Transverse colon (tissue), 4 donors: ENCODE measurements around the gene P3H2. TPM values are rescaled to one million over a fixed set of nuclear protein-coding genes. Genes with fewer than 3 reads are reported as not detected.

Experiments used
- DNase-seq: peaks from one replicate; pipeline ENCODE4 v3.0.0-alpha.2; 2019
- H3K27ac ChIP-seq, 4 donors: fragments of 200-600 bp; sonication (generic); 2 replicates each; pipeline ENCODE4 v1.5.1; 2016 to 2018; ENCODE audit warnings: inconsistent platforms in 4 of 4
- H3K27me3 ChIP-seq: fragments of 200-600 bp; sonication (generic); 2 replicates; pipeline ENCODE4 v1.5.1; 2017; ENCODE audit warnings: inconsistent platforms
- H3K36me3 ChIP-seq, 4 donors: fragments of 200-600 bp; sonication (generic); 2 replicates each; pipeline ENCODE4 v1.5.1; 2017 to 2019; ENCODE audit warnings: inconsistent platforms in 4 of 4
- H3K4me1 ChIP-seq, 4 donors: fragments of 200-600 bp; sonication (generic); 2 replicates each; pipeline ENCODE4 v1.5.1; 2017 to 2020; ENCODE audit warnings: inconsistent platforms in 4 of 4
- H3K4me3 ChIP-seq, 4 donors: fragments of 200-600 bp; sonication (generic); 1 replicate in 1 of 4; 2 replicates in 3 of 4; pipeline versions ENCODE4 v1.5.1 to v1.6.1; 2017 to 2019; ENCODE audit warnings: inconsistent platforms in 4 of 4
- H3K9me3 ChIP-seq, 2 donors: fragments of 200-600 bp; sonication (generic); 2 replicates each; pipeline ENCODE4 v1.5.1; 2017 to 2019; ENCODE audit warnings: inconsistent platforms in 2 of 2
- CTCF ChIP-seq, 5 experiments: fragments of 200-600 bp in 3 of 5; fragments of 450-650 bp in 2 of 5; sonication (generic) in 3 of 5; IDR thresholded peaks; 1 replicate in 2 of 5; 2 replicates in 3 of 5; pipeline ENCODE4 v1.5.1; 2016 to 2017; ENCODE audit warnings: antibody characterized with exemption in 5 of 5, inconsistent platforms in 3 of 5, mild to moderate bottlenecking in 2 of 5, moderate library complexity in 1 of 5
- EP300 ChIP-seq: sonication (generic); formaldehyde crosslinking; IDR thresholded peaks from one replicate; pipeline ENCODE4 v1.6.1; 2017; ENCODE audit warnings: antibody characterized with exemption, low read depth
- POLR2A ChIP-seq: fragments of 450-650 bp; IDR thresholded peaks from one replicate; pipeline ENCODE4 v1.6.1; 2016; ENCODE audit warnings: antibody characterized with exemption, mild to moderate bottlenecking, moderate library complexity
- POLR2AphosphoS5 ChIP-seq, 3 donors: sonication (generic); formaldehyde crosslinking; IDR thresholded peaks; one replicate each; pipeline ENCODE4 v1.6.1; 2016; ENCODE audit warnings: antibody characterized with exemption in 3 of 3
- WGBS, 2 donors: methylation state at CpG; one replicate each; pipeline ENCODE4 v1.1.5; 2018; ENCODE audit warnings: low coverage in 1 of 2; 5-methylcytosine and 5-hydroxymethylcytosine counted together
- in situ Hi-C, 4 donors: fragments of 200-750 bp; cut with MboI; loops; one replicate each; pipeline versions ENCODE4 v1.15.0 to v1.15.1; 2017; ENCODE audit warnings: low sequenced_read_pairs in 3 of 4, low pct_ligation_motif_present in 1 of 4, low pct_unique_long_range_greater_than_20kb in 1 of 4
- intact Hi-C: fragments of 100-400 bp; cut with DNase I; formaldehyde crosslinking; loops from one replicate; pipeline ENCODE4 v1.15.1; 2023; ENCODE audit warnings: low total_unique reads
- total RNA-seq, 4 donors: library from RNA; depleted of rRNA; stranded (reverse); fragments of >200 nt; gene quantifications; one replicate each; pipeline ENCODE4 v1.1.0, GENCODE V29; 2016

The P3H2 gene
- total RNA-seq, 4 donors from 2014 or later, result 26.6 to 153 (median 54.3) TPM

DNA sequence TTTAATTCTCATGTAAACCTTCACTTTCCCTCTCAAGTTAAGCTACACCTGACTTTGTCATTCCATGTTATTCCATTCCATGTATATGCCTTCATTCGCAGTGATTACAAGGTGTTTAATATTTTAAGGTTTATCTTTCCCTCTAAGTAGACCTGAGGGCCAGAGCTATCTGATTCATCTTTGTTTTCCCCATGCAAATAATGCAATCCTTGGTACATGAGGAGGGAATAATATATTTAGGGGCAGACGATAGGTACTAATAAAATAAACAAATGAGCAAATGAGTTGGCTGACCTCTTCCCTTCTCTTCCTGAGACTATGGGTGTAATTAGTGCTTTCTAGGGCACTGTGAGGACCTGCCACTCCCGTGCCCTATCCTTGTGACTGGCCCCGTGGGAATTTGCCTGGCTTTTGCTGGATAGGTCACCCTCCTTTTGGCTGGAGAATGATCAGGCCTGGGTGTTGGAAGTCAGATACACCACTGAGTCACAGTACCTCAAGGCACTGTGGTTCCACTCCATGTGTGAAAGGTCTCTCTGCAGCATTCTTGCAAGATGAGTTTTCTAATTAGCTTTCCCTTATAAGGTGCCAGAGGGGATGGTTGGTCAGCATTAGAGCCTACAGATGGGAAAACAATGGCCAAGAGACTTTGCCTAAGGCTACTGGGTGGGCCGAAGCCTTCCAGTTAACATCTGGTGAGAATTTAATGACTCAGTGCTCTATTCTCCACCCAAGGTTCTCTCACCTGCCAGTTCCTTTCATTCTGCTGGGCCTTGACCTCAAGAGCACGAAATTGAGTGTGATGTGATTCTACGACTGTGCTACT, 183.2 kb downstream of the P3H2 start:
- Histone ChIP-seq H3K27me3 (no peaks in the 10 kb centered on the region), H3K4me3 (no peak overlapping the region), H3K4me1 (peaks cover 0 to 9% (median 2%) of the 10 kb centered on the region in 4 donors), H3K36me3 (no peaks in the 10 kb centered on the region), H3K27ac (no peak overlapping the region), H3K9me3 (no peaks in the 10 kb centered on the region)
- TF ChIP-seq CTCF (IDR thresholded peaks at IDR 0.05), result no peak
- TF ChIP-seq POLR2A, result no peak
- TF ChIP-seq EP300, result no peak
- no peak for TF ChIP-seq POLR2AphosphoS5 (IDR thresholded peaks at IDR 0.05)
- WGBS, 2 donors, result 66 to 72% methylated on average over 3 to 7 of the region's 7 CpGs
- in situ Hi-C loops (loop anchor here in 3 of 4 donors (25.0 kb wide), 1 partner anchor 675 kb away; no protein-coding TSS in a partner anchor), intact Hi-C loops (no loop called here)
- DNase-seq, result no peak

DNA sequence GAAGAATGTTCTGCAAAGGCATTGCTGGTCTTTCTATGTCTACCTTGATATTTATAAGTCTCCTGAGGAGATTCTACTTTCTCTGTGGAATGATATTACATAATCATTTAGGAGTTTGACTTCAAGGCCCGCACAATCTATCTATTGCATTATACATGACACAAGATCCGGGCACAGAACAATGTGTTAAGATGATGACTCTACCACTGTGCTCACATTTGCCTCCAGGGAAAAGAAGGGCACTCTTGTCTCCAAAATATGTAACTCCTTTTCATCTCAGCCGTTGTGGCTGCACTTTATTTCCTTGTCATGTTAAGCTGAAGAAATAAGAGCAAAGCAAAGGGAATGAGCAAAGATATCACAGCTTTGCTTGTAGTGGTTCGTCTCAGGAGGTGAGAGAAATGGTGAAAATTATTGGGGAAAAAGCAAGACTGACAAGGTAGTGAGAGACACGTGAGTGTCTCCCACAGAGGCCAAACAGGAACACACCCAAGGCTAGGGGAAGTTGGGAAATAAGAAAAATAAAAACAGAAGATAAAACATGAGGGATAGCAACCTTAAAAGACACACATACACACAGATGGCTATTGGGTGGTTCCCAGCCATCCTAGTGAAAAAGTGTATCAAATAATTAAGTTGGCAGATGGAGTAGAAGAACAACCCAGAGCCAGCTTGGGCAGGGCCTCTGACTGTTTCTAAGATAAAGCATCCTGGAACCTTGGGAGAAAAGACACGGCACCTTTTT, 184.3 kb downstream of the P3H2 start:
- in situ Hi-C loops, result loop anchor here in 3 of 4 donors (25.0 kb wide), 1 partner anchor 674 kb away; no protein-coding TSS in a partner anchor
- 85 to 91% methylated on average over 6 of the region's 6 CpGs for WGBS, 2 donors
- Histone ChIP-seq H3K4me1 (peaks cover 0 to 3% (median under 1%) of the 10 kb centered on the region in 4 donors), H3K27me3 (no peaks in the 10 kb centered on the region), H3K9me3 (no peaks in the 10 kb centered on the region), H3K4me3 (no peak overlapping the region), H3K27ac (no peak overlapping the region), H3K36me3 (no peaks in the 10 kb centered on the region)
- intact Hi-C loops, result no loop called here
- DNase-seq, result no peak
- TF ChIP-seq EP300 (no peak), CTCF (IDR thresholded peaks at IDR 0.05) (no peak), POLR2A (no peak), POLR2AphosphoS5 (IDR thresholded peaks at IDR 0.05) (no peak)

GRCh38 chr3:189927975-189928895, 192.5 kb downstream of the P3H2 start:
- Histone ChIP-seq H3K9me3 (no peaks in the 10 kb centered on the region), H3K4me3 (no peak overlapping the region), H3K27me3 (no peaks in the 10 kb centered on the region), H3K36me3 (no peaks in the 10 kb centered on the region), H3K27ac (no peak overlapping the region), H3K4me1 (no peaks in the 10 kb centered on the region)
- 67 to 71% methylated on average over 5 to 6 of the region's 6 CpGs for WGBS, 2 donors
- DNase-seq, result no peak
- no peak for TF ChIP-seq POLR2A
- no peak for TF ChIP-seq POLR2AphosphoS5 (IDR thresholded peaks at IDR 0.05)
- TF ChIP-seq CTCF (IDR thresholded peaks at IDR 0.05), result no peak
- TF ChIP-seq EP300, result no peak
- in situ Hi-C loops (loop anchor here in 3 of 4 donors (25.0 kb wide), 1 partner anchor 666 kb away; no protein-coding TSS in a partner anchor), intact Hi-C loops (no loop called here)
